Karpas-422 (cell line): ENCODE results near the gene PRKG1. TPM values are rescaled to one million over a fixed set of nuclear protein-coding genes. Genes with fewer than 3 reads are reported as not detected.
"Not testable (repeated sequence)": the region's sequence is repeated elsewhere in the genome, so short reads cannot be mapped to it uniquely, and the experiment has no call there.

Experiments used
- DNase-seq: peaks from one replicate; pipeline ENCODE4 v3.0.0-alpha.2; 2015
- H2AFZ ChIP-seq: fragments of 200-600 bp; sonication (generic); 2 replicates; pipeline ENCODE4 v1.6.1; 2014; ENCODE audit warnings: antibody characterized with exemption, low read length, mixed read lengths
- H3K27ac ChIP-seq: fragments of 200-600 bp; sonication (generic); 2 replicates; pipeline ENCODE4 v1.5.1; 2014; ENCODE audit warnings: mild to moderate bottlenecking, low read length, moderate library complexity
- H3K27me3 ChIP-seq: fragments of 200-600 bp; sonication (generic); 2 replicates; pipeline ENCODE4 v1.6.1; 2014; ENCODE audit warnings: low read length, mixed read lengths
- H3K36me3 ChIP-seq: fragments of 200-600 bp; sonication (generic); 2 replicates; pipeline ENCODE4 v1.6.1; 2014; ENCODE audit warnings: low read length, mixed read lengths; ENCODE audit not compliant: insufficient read depth
- H3K4me1 ChIP-seq: fragments of 200-600 bp; sonication (generic); 2 replicates; pipeline ENCODE4 v1.6.1; 2014; ENCODE audit warnings: mild to moderate bottlenecking, low read length, mixed read lengths
- H3K4me2 ChIP-seq: fragments of 200-600 bp; sonication (generic); 2 replicates; pipeline ENCODE4 v1.6.1; 2014; ENCODE audit warnings: low read length, low read depth, mild to moderate bottlenecking; ENCODE audit not compliant: poor library complexity, severe bottlenecking
- H3K4me3 ChIP-seq: fragments of 200-600 bp; sonication (generic); 2 replicates; pipeline ENCODE4 v1.5.1; 2014; ENCODE audit warnings: mild to moderate bottlenecking, antibody characterized with exemption, low read length, mixed read lengths
- H3K79me2 ChIP-seq: fragments of 200-600 bp; sonication (generic); 2 replicates; pipeline ENCODE4 v1.6.1; 2014; ENCODE audit warnings: mild to moderate bottlenecking, low read length, mixed read lengths
- H3K9ac ChIP-seq: fragments of 200-600 bp; sonication (generic); 2 replicates; pipeline ENCODE4 v1.6.0; 2014; ENCODE audit warnings: low read length
- H3K9me2 ChIP-seq: fragments of 200-600 bp; sonication (generic), shearing (Covaris generic); replicated peaks from 2 replicates; pipeline ENCODE4 v1.6.0; 2014; ENCODE audit warnings: mild to moderate bottlenecking, low read length, moderate library complexity; ENCODE audit not compliant: insufficient read depth
- H3K9me3 ChIP-seq: fragments of 300-700, 200-600 bp; sonication (generic); 2 replicates; pipeline ENCODE4 v1.6.1; 2014; ENCODE audit warnings: low read length, mixed read lengths
- H4K20me1 ChIP-seq: fragments of 200-600 bp; sonication (generic); 2 replicates; pipeline ENCODE4 v1.6.1; 2014; ENCODE audit warnings: mild to moderate bottlenecking, antibody characterized with exemption, low read length, low read depth; ENCODE audit not compliant: insufficient read depth
- total RNA-seq: library from RNA; depleted of rRNA; stranded (reverse); fragments of >200 nt; shearing (Covaris generic); gene quantifications from 2 replicates; pipeline ENCODE4 v1.2.3, GENCODE V29; 2014; ENCODE audit warnings: low replicate concordance

Gene PRKG1
- total RNA-seq, 1 experiment from 2014 or later = not detected

DNA sequence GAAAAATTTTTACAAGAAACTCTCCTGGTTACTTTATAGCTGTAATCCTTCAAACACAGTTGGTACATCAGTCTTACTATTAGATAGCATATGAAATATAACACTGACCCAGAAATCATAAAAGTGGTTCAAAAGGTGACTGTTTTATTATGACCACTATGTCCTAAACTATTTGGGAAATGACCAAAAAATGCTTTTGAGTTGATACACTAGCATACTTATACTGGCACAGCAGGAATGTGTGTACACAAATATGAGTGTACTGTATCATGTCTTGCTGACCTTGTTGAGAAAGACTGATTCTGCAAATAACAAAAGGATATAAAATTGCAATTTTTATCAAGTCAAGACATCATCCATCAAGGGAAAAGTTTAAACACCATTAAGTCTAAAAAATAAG lies 600.8 kb downstream of the PRKG1 start:
- Histone ChIP-seq H3K4me1 (no peaks in the 10 kb centered on the region), H3K9me2 (no peaks in the 10 kb centered on the region)
- DNase-seq = no peak

DNA sequence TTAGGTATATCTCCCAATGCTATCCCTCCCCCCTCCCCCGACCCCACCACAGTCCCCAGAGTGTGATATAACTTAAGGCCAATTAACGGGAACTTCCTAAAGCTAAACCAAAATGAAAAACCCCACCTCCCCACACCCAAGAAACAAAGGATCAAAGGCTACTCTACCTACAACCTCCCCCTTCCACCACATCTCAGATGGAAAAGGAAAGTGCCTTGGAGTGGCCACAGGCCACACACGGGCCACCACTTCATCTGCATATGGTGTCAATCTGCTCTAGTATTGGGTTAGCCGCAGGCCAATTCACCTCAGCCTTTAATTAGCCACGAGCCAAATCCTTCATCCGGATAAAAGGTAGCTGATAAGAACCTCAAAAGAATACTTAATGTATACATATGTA lies 605.6 kb downstream of the PRKG1 start:
- Histone ChIP-seq H3K9ac (no peak overlapping the region), H3K9me2 (no peaks in the 10 kb centered on the region), H3K27ac (no peak overlapping the region), H3K79me2 (no peaks in the 10 kb centered on the region), H3K4me2 (no peak overlapping the region), H3K36me3 (no peaks in the 10 kb centered on the region), H3K27me3 (no peaks in the 10 kb centered on the region), H3K9me3 (no peaks in the 10 kb centered on the region), H2AFZ (no peak overlapping the region), H3K4me1 (no peaks in the 10 kb centered on the region), H3K4me3 (no peak overlapping the region), H4K20me1 (no peaks in the 10 kb centered on the region)
- no peak for DNase-seq

More for the DNA sequence above, 600.8 kb downstream of the PRKG1 start:
- no peaks in the 10 kb centered on the region for H3K27me3 ChIP-seq
- H3K27ac ChIP-seq = no peak overlapping the region
- no peak overlapping the region for H3K9ac ChIP-seq
- no peaks in the 10 kb centered on the region for H3K79me2 ChIP-seq
- no peaks in the 10 kb centered on the region for H3K36me3 ChIP-seq
- no peak overlapping the region for H2AFZ ChIP-seq
- no peaks in the 10 kb centered on the region for H4K20me1 ChIP-seq
- no peaks in the 10 kb centered on the region for H3K9me3 ChIP-seq
- no peak overlapping the region for H3K4me2 ChIP-seq
- no peak overlapping the region for H3K4me3 ChIP-seq

DNA sequence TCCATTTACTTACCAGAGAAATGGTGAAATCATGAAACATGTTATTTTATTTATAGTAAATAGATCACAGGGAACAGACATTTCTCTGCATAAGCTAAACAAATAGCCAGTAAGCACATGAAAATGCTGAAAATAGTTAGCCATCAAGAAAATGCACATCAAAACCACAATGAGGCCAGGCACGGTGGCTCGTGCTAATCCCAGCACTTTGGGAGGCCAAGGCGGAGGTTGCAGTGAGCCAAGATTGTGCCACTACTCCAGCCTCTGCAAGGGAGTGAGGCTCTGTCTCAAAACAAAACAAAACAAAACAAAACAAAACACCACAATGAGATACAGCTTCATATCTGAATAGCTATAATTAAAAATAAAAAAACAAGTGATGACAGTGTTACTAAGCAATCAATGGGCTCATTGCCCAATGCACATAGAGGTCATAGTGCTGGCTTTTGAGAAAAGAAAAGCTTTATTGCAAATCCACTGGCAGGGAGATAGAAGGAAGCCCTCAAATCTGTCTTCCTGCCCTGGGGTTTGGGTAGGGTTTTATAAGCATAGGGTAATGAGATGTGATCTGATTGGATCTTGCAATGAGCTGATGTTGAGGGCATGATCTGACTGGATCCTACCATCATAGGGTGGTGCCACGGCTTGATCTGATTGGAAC lies 608.9 kb downstream of the PRKG1 start:
- H3K9ac ChIP-seq = no peak overlapping the region
- H3K9me3 ChIP-seq = no peaks in the 10 kb centered on the region
- no peaks in the 10 kb centered on the region for H3K9me2 ChIP-seq
- no peaks in the 10 kb centered on the region for H3K36me3 ChIP-seq
- H3K4me2 ChIP-seq = no peak overlapping the region
- DNase-seq = no peak
- H3K27ac ChIP-seq = no peak overlapping the region
- H3K79me2 ChIP-seq = no peaks in the 10 kb centered on the region
- H3K4me1 ChIP-seq = no peaks in the 10 kb centered on the region
- no peaks in the 10 kb centered on the region for H4K20me1 ChIP-seq
- H2AFZ ChIP-seq = no peak overlapping the region
- no peaks in the 10 kb centered on the region for H3K27me3 ChIP-seq
- H3K4me3 ChIP-seq = no peak overlapping the region

DNA sequence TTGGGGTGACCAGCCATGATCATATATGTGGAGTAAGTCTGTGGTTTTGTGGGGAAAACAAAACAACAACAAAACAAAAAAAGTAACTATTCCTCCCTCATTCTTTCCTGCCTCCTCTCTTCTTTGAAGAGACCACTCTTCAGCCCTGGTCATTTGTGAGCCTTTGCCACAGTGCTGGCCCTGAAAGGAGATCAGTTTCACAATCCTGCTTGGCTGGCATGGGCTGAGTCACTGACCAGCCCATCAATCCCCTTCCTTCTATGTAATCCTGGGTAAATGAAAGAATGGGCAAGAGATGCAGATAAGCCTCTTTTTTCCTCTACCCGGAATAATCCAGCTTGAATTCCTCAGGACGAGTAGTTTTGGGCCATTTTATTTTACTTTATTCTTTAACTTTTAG lies 611.5 kb downstream of the PRKG1 start:
- Histone ChIP-seq H3K9me3 (no peaks in the 10 kb centered on the region), H4K20me1 (no peaks in the 10 kb centered on the region), H3K9me2 (no peaks in the 10 kb centered on the region), H3K27ac (no peak overlapping the region), H3K4me3 (no peak overlapping the region), H2AFZ (no peak overlapping the region), H3K36me3 (no peaks in the 10 kb centered on the region), H3K27me3 (no peaks in the 10 kb centered on the region), H3K4me2 (no peak overlapping the region), H3K79me2 (no peaks in the 10 kb centered on the region), H3K9ac (no peak overlapping the region), H3K4me1 (no peaks in the 10 kb centered on the region)
- no peak for DNase-seq

DNA sequence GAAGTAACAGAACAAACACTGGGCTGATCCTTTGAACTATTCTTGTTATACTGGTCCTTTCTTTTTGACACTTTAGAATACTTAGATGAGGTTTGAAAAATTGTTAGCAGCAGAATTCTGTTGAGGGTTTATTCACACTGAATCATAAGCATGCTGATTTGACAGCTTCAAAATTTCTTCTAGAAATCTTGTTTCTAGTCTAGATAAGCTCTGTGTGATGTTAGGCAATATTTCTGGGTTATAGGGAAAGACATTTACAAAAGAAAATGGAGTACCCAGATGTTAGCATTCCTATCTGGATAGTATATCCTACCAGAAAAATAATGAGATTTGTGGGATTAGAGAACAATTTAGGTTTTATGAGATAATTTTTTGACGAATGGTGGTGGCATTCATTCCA lies 613.0 kb downstream of the PRKG1 start:
- Histone ChIP-seq H3K9me2 (no peaks in the 10 kb centered on the region), H3K4me1 (no peaks in the 10 kb centered on the region), H4K20me1 (no peaks in the 10 kb centered on the region), H3K27me3 (no peaks in the 10 kb centered on the region), H3K36me3 (no peaks in the 10 kb centered on the region), H3K9me3 (no peaks in the 10 kb centered on the region), H3K4me3 (no peak overlapping the region), H2AFZ (no peak overlapping the region), H3K9ac (no peak overlapping the region), H3K27ac (no peak overlapping the region), H3K79me2 (no peaks in the 10 kb centered on the region), H3K4me2 (no peak overlapping the region)
- no peak for DNase-seq

DNA sequence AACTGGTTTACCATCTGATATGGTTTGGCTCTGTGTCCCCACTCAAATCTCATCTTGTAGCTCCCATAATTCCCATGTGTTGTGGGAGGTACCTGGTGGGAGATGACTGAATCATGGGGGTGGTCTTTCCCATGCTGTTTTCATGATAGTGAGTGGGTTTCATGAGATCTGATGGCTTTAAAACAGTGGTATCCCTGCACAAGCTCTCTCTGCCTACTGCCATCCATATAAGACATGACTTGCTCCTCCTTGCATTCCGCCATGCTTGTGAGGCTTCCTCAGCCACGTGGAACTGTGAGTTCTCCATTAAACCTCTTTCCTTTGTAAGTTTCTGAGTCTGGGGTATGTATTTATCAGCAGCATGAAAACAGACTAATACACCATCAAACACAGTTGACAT lies 614.5 kb downstream of the PRKG1 start:
- not testable (repeated sequence) for H3K27me3 ChIP-seq

DNA sequence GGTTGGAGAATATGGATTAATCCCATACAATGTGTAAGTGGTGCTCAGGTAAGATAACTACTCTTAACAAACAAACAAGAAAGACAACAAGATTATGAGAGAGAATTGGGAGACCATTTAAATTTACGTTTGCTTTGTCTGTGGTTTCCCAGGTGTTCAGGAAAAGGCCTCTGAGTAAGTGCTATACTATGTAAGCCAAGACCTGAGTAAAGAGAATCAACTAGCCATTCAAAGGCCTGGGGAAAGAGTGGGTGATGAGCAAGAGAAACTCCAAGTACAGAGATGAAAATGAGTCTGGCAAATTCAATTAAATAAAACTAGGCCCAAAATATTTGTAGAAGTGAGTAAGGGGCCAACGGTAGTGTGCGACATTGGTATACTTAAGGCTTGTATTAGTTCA lies 615.2 kb downstream of the PRKG1 start:
- Histone ChIP-seq H3K27me3 (no peaks in the 10 kb centered on the region), H3K4me2 (no peak overlapping the region), H3K9me3 (no peaks in the 10 kb centered on the region), H3K79me2 (no peaks in the 10 kb centered on the region), H3K36me3 (no peaks in the 10 kb centered on the region), H3K9me2 (no peaks in the 10 kb centered on the region), H2AFZ (no peak overlapping the region), H3K4me3 (no peak overlapping the region), H3K4me1 (no peaks in the 10 kb centered on the region), H3K9ac (no peak overlapping the region), H3K27ac (no peak overlapping the region), H4K20me1 (no peaks in the 10 kb centered on the region)
- DNase-seq = no peak

More for the DNA sequence above, 614.5 kb downstream of the PRKG1 start:
- H3K4me2 ChIP-seq, H4K20me1 ChIP-seq, H3K4me1 ChIP-seq, H3K79me2 ChIP-seq, H3K9me3 ChIP-seq, H3K27ac ChIP-seq, H3K9ac ChIP-seq, DNase-seq, H3K4me3 ChIP-seq, H3K36me3 ChIP-seq, H2AFZ ChIP-seq, H3K9me2 ChIP-seq: not testable (repeated sequence)

DNA sequence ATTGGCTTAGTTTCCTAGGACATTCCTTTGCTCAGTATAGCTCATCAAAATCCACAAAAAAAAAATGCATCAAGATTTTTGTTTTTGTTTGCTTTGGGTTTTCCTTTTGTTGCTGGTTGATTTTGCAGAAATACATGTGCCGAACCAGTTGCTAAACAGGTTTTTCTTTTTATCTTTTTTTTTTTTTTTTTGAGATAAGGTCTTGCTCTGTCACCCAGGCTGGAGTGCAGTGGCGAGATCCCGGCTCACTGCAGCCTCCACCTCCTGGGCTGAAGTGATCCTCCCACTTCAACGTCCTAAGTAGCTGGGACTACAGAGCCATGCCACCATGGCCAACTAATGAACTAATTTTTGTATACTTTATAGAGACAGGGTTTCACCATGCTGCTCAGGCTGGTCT lies 616.8 kb downstream of the PRKG1 start:
- Histone ChIP-seq H3K9ac (no peak overlapping the region), H3K4me2 (no peak overlapping the region), H3K4me3 (no peak overlapping the region)

More for the DNA sequence above, 616.8 kb downstream of the PRKG1 start:
- Histone ChIP-seq H3K9me3 (no peaks in the 10 kb centered on the region), H3K4me1 (no peaks in the 10 kb centered on the region), H3K36me3 (no peaks in the 10 kb centered on the region), H3K9me2 (no peaks in the 10 kb centered on the region), H3K79me2 (no peaks in the 10 kb centered on the region), H3K27me3 (no peaks in the 10 kb centered on the region), H2AFZ (no peak overlapping the region), H4K20me1 (no peaks in the 10 kb centered on the region), H3K27ac (no peak overlapping the region)
- no peak for DNase-seq
